Naive thymus-derived CD8-positive, alpha-beta T cell (primary cell): ENCODE results near the gene OR52N2. TPM values are rescaled to one million over a fixed set of nuclear protein-coding genes. Genes with fewer than 3 reads are reported as not detected.

ENCODE experiments used
- ATAC-seq, 2 donors: fragments of 150-1000 bp; cut with Tn5 transposase in 1 of 2; sonication (Bioruptor Pico), chemical (Tn5 transposase) in 1 of 2; 1 replicate in 1 of 2; 2 replicates in 1 of 2; pipeline ENCODE4 v1.10.0; 2021; ENCODE audit warnings: mild to moderate bottlenecking in 2 of 2, moderate library complexity in 2 of 2
- POLR2A ChIA-PET: fragments of 350-600 bp; sonication (Branson Sonifier 250); formaldehyde crosslinking; loops from one replicate; lab custom pipeline; 2021; ENCODE audit warnings: antibody characterized with exemption; lab: Charles Lee
- DNase-seq, 10 donors: peaks; one replicate each; pipeline versions ENCODE4 v3.0.0 to v3.0.0-alpha.2; 2020 to 2022
- H3K27ac Mint-ChIP-seq, 10 donors: one replicate each; pipeline ENCODE4 v1.8.0; 2020 to 2022; ENCODE audit warnings: mild to moderate bottlenecking in 10 of 10, mixed read lengths in 10 of 10, moderate library complexity in 4 of 10, inconsistent platforms in 1 of 10
- H3K27me3 Mint-ChIP-seq, 5 donors: one replicate each; pipeline ENCODE4 v1.8.0; 2021 to 2022; ENCODE audit warnings: mixed read lengths in 5 of 5
- H3K36me3 Mint-ChIP-seq, 3 donors: one replicate each; pipeline ENCODE4 v1.8.0; 2020 to 2022; ENCODE audit warnings: mixed read lengths in 3 of 3, mild to moderate bottlenecking in 2 of 3, inconsistent platforms in 1 of 3
- H3K4me1 Mint-ChIP-seq, 4 donors: one replicate each; pipeline ENCODE4 v1.8.0; 2021 to 2022; ENCODE audit warnings: mixed read lengths in 4 of 4
- H3K4me3 Mint-ChIP-seq, 10 donors: one replicate each; pipeline ENCODE4 v1.8.0; 2020 to 2022; ENCODE audit warnings: mild to moderate bottlenecking in 10 of 10, mixed read lengths in 10 of 10, moderate library complexity in 6 of 10, inconsistent platforms in 1 of 10
- H3K9me3 Mint-ChIP-seq, 9 donors: one replicate each; pipeline ENCODE4 v1.8.0; 2020 to 2022; ENCODE audit warnings: mixed read lengths in 9 of 9, mild to moderate bottlenecking in 3 of 9, inconsistent platforms in 1 of 9, moderate library complexity in 1 of 9
- polyA plus RNA-seq, 3 donors: library from polyadenylated mRNA; unstranded; fragments of 300-500 nt; fragmentation: Illumina TruSeq; gene quantifications; one replicate each; pipeline ENCODE4 v1.2.3, GENCODE V29; 2021
- total RNA-seq, 8 experiments: library from RNA in 2 of 8; stranded (reverse) in 2 of 8; gene quantifications; one replicate each; pipeline ENCODE4 v1.2.3 and lab custom pipeline; 2021 to 2026

The OR52N2 gene
- total and polyA plus RNA-seq, 5 experiments from 2014 or later: not detected

DNA sequence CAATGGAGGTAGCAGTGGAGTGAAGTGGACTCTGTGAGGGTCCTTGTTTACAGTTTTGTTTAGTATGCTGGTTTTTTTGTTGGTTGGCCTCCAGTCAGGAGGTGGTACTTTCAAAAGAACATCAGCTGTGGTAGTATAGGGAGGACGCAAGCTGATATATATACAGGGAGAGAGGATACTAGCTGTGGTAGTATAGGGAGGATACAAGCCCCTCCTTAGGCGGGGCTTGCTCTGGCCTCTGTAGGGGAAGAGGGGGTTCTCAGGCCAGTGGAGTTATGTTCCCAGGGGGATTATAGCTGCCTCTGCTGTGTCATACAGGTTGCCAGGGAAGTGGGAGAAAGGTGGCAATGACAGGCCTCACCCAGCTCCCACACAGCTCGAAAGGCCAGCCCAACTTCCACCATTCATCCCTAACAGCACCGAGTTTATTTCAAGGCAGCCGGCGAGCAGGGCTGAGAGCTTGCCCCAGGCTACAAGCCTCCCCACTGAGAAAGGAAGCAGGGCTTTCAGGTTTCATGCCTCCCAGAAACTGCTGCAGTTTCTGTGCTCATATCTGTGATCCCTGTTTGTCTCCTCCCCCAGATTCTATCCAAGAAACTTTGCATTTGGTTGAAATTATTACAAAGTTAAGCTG, 22.6 kb downstream of the OR52N2 start:
- POLR2A ChIA-PET: no interaction called here
- H3K36me3 Mint-ChIP-seq: no peaks in the 10 kb centered on the region
- ATAC-seq (no peak), DNase-seq (no peak)
- H3K27ac Mint-ChIP-seq: no peak overlapping the region
- peaks cover 0 to 7% (median 0%) of the 10 kb centered on the region in 9 donors for H3K9me3 Mint-ChIP-seq
- no peak overlapping the region for H3K4me3 Mint-ChIP-seq
- peaks cover 0 to 9% (median 9%) of the 10 kb centered on the region in 5 donors for H3K27me3 Mint-ChIP-seq
- no peaks in the 10 kb centered on the region for H3K4me1 Mint-ChIP-seq

- no peaks in the 10 kb centered on the region for H3K4me1 Mint-ChIP-seq
- peaks cover 11 to 20% (median 11%) of the 10 kb centered on the region in 5 donors for H3K27me3 Mint-ChIP-seq
- no peak for DNase-seq
- peaks cover 0 to 2% (median 0%) of the 10 kb centered on the region in 3 donors for H3K36me3 Mint-ChIP-seq
- H3K27ac Mint-ChIP-seq: no peak overlapping the region
- POLR2A ChIA-PET: no interaction called here
- H3K9me3 Mint-ChIP-seq: peaks cover 0 to 12% (median 0%) of the 10 kb centered on the region in 9 donors
- no peak overlapping the region for H3K4me3 Mint-ChIP-seq
- ATAC-seq: no peak
These were observed 24.7 kb downstream of the OR52N2 start for GRCh38 chr11:5833446-5833845.

GRCh38 chr11:5837695-5838094, 29.0 kb downstream of the OR52N2 start:
- Mint-ChIP-seq H3K4me1 (no peaks in the 10 kb centered on the region), H3K27me3 (peaks cover 15 to 37% (median 24%) of the 10 kb centered on the region in 5 donors), H3K4me3 (no peak overlapping the region), H3K36me3 (peaks cover 0 to 5% (median 0%) of the 10 kb centered on the region in 3 donors), H3K27ac (no peak overlapping the region), H3K9me3 (peaks cover 0 to 13% (median 0%) of the 10 kb centered on the region in 9 donors)
- DNase-seq: no peak
- POLR2A ChIA-PET: no interaction called here
- no peak for ATAC-seq

DNA sequence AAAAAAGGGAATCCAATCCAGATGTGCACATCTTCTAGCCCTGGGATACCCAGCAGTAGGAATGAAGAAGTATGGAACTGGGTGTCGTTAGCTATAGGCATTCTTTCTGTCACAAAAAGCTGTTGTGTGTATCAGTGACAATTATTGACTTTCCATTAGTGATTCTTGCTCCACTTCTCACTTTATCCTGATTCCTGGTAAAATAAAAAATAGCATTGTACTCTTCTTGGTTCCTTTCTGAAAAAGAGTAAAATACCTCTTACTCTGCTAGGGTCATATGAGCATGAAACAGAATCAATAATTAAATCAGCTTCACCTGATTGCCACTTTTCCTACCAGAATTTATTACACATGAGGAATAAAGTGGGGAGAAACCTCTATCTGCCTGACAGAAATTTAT, 33.1 kb downstream of the OR52N2 start, which contains the start of gene OR52E6:
Gene OR52E6 (minus strand): TSS at position 101 of the 400 bp plus-strand sequence. CDS start 0 bp downstream, at position 101.
- Mint-ChIP-seq H3K4me1 (no peaks in the 10 kb centered on the region), H3K27ac (no peak within 1 kb of the TSS), H3K4me3 (no peak within 1 kb of the TSS), H3K36me3 (peaks cover 0 to 5% (median 0%) of the 10 kb centered on the region in 3 donors), H3K9me3 (peaks cover 0 to 13% (median 0%) of the 10 kb centered on the region in 9 donors), H3K27me3 (peaks cover 12 to 37% (median 23%) of the 10 kb centered on the region in 5 donors)
- ATAC-seq (no peak), DNase-seq (no peak)
- POLR2A ChIA-PET: no interaction called here

GRCh38 chr11:5846701-5847100, 38.0 kb downstream of the OR52N2 start:
- Mint-ChIP-seq H3K4me3 (no peak overlapping the region), H3K27me3 (peaks cover 0 to 4% (median 3%) of the 10 kb centered on the region in 5 donors), H3K36me3 (no peaks in the 10 kb centered on the region), H3K27ac (no peak overlapping the region), H3K4me1 (no peaks in the 10 kb centered on the region), H3K9me3 (peaks cover 0 to under 1% (median 0%) of the 10 kb centered on the region in 9 donors)
- POLR2A ChIA-PET: no interaction called here
- DNase-seq (no peak), ATAC-seq (no peak)

DNA sequence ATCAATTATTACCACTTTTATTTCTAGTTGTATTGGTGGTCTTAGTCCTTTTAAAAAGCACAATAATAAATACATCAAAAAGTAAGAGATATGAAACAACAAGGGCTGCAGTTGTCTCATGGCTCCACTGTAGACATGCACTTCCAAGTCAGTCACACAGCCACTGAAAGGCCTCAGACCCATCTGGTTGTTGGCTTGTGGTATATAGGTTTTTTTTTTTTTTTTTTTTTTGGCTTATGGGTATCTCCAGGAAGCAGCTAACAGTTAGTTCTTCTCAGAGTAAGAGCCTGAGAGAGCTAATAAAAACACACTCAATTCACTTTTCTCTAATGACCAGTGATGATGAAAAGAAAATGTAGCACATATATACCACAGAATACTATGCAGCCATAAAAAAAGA, 39.0 kb downstream of the OR52N2 start:
- H3K4me1 Mint-ChIP-seq: no peaks in the 10 kb centered on the region
- peaks cover 0 to 3% (median 0%) of the 10 kb centered on the region in 9 donors for H3K9me3 Mint-ChIP-seq
- POLR2A ChIA-PET: no interaction called here
- H3K4me3 Mint-ChIP-seq: no peak overlapping the region
- peaks cover 0 to under 1% (median 0%) of the 10 kb centered on the region in 3 donors for H3K36me3 Mint-ChIP-seq
- peaks cover 2 to 7% (median 3%) of the 10 kb centered on the region in 5 donors for H3K27me3 Mint-ChIP-seq
- DNase-seq (no peak), ATAC-seq (no peak)
- H3K27ac Mint-ChIP-seq: no peak overlapping the region

DNA sequence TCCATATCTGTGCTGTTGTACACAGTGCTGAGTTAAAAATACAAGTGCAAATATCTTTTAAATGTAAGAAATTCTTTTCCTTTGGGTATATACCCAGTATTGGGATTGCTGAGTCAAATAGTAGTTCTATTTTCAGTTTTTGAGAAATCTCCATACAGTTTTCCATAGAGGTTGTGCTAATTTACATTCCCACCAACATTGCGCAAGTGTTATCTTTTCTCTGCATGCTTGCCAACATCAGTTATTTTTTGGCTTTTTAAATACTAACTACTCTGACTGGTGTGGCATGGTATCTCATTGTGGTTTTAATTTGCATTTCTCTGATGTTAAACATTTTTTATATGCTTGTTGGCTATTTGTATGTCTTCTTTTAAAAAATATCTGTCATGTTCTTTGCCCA, 42.3 kb downstream of the OR52N2 start:
- Mint-ChIP-seq H3K27me3 (peaks cover 13 to 31% (median 23%) of the 10 kb centered on the region in 5 donors), H3K9me3 (peaks cover 0 to 9% (median 4%) of the 10 kb centered on the region in 9 donors), H3K27ac (no peak overlapping the region), H3K4me3 (no peak overlapping the region), H3K4me1 (no peaks in the 10 kb centered on the region), H3K36me3 (peaks cover 0 to 6% (median 0%) of the 10 kb centered on the region in 3 donors)
- no peak for ATAC-seq
- no peak for DNase-seq
- POLR2A ChIA-PET: no interaction called here

DNA sequence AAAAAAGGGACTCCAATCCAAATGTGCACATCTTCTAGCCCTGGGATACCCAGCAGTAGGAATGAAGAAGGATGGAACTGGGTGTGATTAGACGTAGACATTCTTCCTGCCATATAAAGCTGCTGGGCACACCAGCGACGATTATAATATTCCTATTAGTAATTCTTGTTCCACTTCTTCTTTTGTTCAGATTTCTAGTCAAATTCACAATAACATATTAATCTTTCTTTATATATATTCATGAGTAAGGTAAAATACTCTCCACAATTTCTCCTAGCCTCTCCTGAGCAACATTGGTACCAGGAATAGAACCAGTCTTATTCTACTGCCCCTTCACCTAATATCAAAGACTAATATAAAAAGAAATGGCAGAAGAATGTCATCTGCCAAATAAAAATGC, 48.9 kb downstream of the OR52N2 start, which contains the start of gene OR52E8:
Gene OR52E8 (minus strand): TSS at position 101 of the 400 bp plus-strand sequence. CDS start 0 bp downstream, at position 101.
- DNase-seq (no peak), ATAC-seq (no peak)
- POLR2A ChIA-PET: no interaction called here
- Mint-ChIP-seq H3K36me3 (peaks cover 0 to 6% (median 0%) of the 10 kb centered on the region in 3 donors), H3K27ac (no peak within 1 kb of the TSS), H3K9me3 (peaks cover 0 to 8% (median 4%) of the 10 kb centered on the region in 9 donors), H3K4me3 (no peak within 1 kb of the TSS), H3K27me3 (peaks cover 14 to 41% (median 21%) of the 10 kb centered on the region in 5 donors), H3K4me1 (no peaks in the 10 kb centered on the region)

GRCh38 chr11:5865826-5866225, 57.1 kb downstream of the OR52N2 start:
- no peak overlapping the region for H3K27ac Mint-ChIP-seq
- peaks cover 0 to 21% (median 5%) of the 10 kb centered on the region in 9 donors for H3K9me3 Mint-ChIP-seq
- peaks cover 0 to 5% (median 2%) of the 10 kb centered on the region in 3 donors for H3K36me3 Mint-ChIP-seq
- no peaks in the 10 kb centered on the region for H3K4me1 Mint-ChIP-seq
- POLR2A ChIA-PET: no interaction called here
- no peak for DNase-seq
- no peak overlapping the region for H3K4me3 Mint-ChIP-seq
- ATAC-seq: no peak
- peaks cover 6 to 40% (median 15%) of the 10 kb centered on the region in 5 donors for H3K27me3 Mint-ChIP-seq

Other genes starting within 250 kb of the OR52N2 start
- not detected for gene OR52B6, start 228.0 kb upstream of the OR52N2 start, total RNA-seq
- gene OR52B6, start 228.0 kb upstream of the OR52N2 start, polyA plus RNA-seq: not detected
- not detected for gene TRIM6, start 212.3 kb upstream of the OR52N2 start, total RNA-seq
- gene TRIM6, start 212.3 kb upstream of the OR52N2 start, polyA plus RNA-seq: not detected
- 10 to 100 TPM; 12.5 to 12.6 TPM for gene TRIM34, start 183.9 kb upstream of the OR52N2 start, total RNA-seq
- gene TRIM34, start 183.9 kb upstream of the OR52N2 start, polyA plus RNA-seq: 10 to 100 TPM; 10.8 to 13.1 (median 12.1) TPM
- 10 to 100 TPM; 39.4 to 41.8 TPM for gene TRIM5, start 123.8 kb upstream of the OR52N2 start, total RNA-seq
- gene TRIM5, start 123.8 kb upstream of the OR52N2 start, polyA plus RNA-seq: 10 to 100 TPM in 1 of 3 donors, 1 to 10 TPM in 2; 9.6 to 10.4 (median 9.9) TPM
- gene TRIM22, start 119.1 kb upstream of the OR52N2 start, total RNA-seq: 100 to 1,000 TPM; 242 to 243 TPM
- gene TRIM22, start 119.1 kb upstream of the OR52N2 start, polyA plus RNA-seq: 100 to 1,000 TPM; 108 to 143 (median 114) TPM
- under 1 TPM; 0.36 to 0.42 TPM for gene OR56B1, start 72.5 kb upstream of the OR52N2 start, total RNA-seq
- not detected for gene OR56B1, start 72.5 kb upstream of the OR52N2 start, polyA plus RNA-seq
- gene OR52N4, start 54.7 kb upstream of the OR52N2 start, total RNA-seq: 1 to 10 TPM; 2.2 to 2.6 TPM
- under 1 TPM in 2 of 3 donors, not detected in 1; 0.55 to 0.59 TPM for gene OR52N4, start 54.7 kb upstream of the OR52N2 start, polyA plus RNA-seq
- not detected for gene OR52N5, start 25.6 kb upstream of the OR52N2 start, total RNA-seq
- not detected for gene OR52N5, start 25.6 kb upstream of the OR52N2 start, polyA plus RNA-seq
- not detected for gene OR52N1, start 17.7 kb upstream of the OR52N2 start, total RNA-seq
- not detected for gene OR52N1, start 17.7 kb upstream of the OR52N2 start, polyA plus RNA-seq
- gene OR52E6, start 33.0 kb downstream of the OR52N2 start, total RNA-seq: not detected
- not detected for gene OR52E6, start 33.0 kb downstream of the OR52N2 start, polyA plus RNA-seq
- gene OR52E8, start 48.8 kb downstream of the OR52N2 start, total RNA-seq: not detected
- gene OR52E8, start 48.8 kb downstream of the OR52N2 start, polyA plus RNA-seq: not detected
- not detected for gene OR52E4, start 71.7 kb downstream of the OR52N2 start, total RNA-seq
- gene OR52E4, start 71.7 kb downstream of the OR52N2 start, polyA plus RNA-seq: not detected
- gene OR52E5, start 84.3 kb downstream of the OR52N2 start, total RNA-seq: not detected
- not detected for gene OR52E5, start 84.3 kb downstream of the OR52N2 start, polyA plus RNA-seq
- not detected for gene OR56A3, start 133.3 kb downstream of the OR52N2 start, total RNA-seq
- not detected for gene OR56A3, start 133.3 kb downstream of the OR52N2 start, polyA plus RNA-seq
- not detected for gene OR56A5, start 159.6 kb downstream of the OR52N2 start, total RNA-seq
- not detected for gene OR56A5, start 159.6 kb downstream of the OR52N2 start, polyA plus RNA-seq
- not detected for gene OR52L1, start 178.1 kb downstream of the OR52N2 start, total RNA-seq
- not detected for gene OR52L1, start 178.1 kb downstream of the OR52N2 start, polyA plus RNA-seq
- under 1 TPM in 1 of 2 experiments, not detected in 1; 0.10 TPM for gene OR56A4, start 198.0 kb downstream of the OR52N2 start, total RNA-seq
- not detected for gene OR56A4, start 198.0 kb downstream of the OR52N2 start, polyA plus RNA-seq
- gene OR56A1, start 221.8 kb downstream of the OR52N2 start, total RNA-seq: not detected
- gene OR56A1, start 221.8 kb downstream of the OR52N2 start, polyA plus RNA-seq: not detected